B cell (primary cell): ENCODE results near the gene C1orf116. TPM values are rescaled to one million over a fixed set of nuclear protein-coding genes. Genes with fewer than 3 reads are reported as not detected.

Experiments
- ATAC-seq: fragments of 200-7000 bp; cut with Tn5 transposase; one replicate; pipeline ENCODE4 v1.10.0; 2021; ENCODE audit warnings: low read depth, mild to moderate bottlenecking, moderate number of reproducible peaks, moderate library complexity
- CTCF ChIA-PET: fragments of 350-600 bp; sonication (Branson Sonifier 250); formaldehyde crosslinking; loops from one replicate; lab custom pipeline; 2021; ENCODE audit warnings: antibody characterized with exemption, inconsistent platforms; lab: Charles Lee
- POLR2A ChIA-PET: fragments of 350-600 bp; sonication (Branson Sonifier 250); formaldehyde crosslinking; loops from one replicate; lab custom pipeline; 2021; ENCODE audit warnings: antibody characterized with exemption; lab: Charles Lee
- DNase-seq: peaks from one replicate; pipeline ENCODE4 v3.0.0; 2013
- H2AFZ ChIP-seq: 2 replicates; pipeline ENCODE4 v1.6.1; 2012; ENCODE audit warnings: mild to moderate bottlenecking, low read depth, low read length; ENCODE audit not compliant: insufficient read depth, poor library complexity, severe bottlenecking
- H3K27ac ChIP-seq, 2 donors: 1 replicate in 1 of 2; 2 replicates in 1 of 2; pipeline ENCODE4 v1.5.1; 2012 to 2013; ENCODE audit warnings: low read length in 2 of 2, mild to moderate bottlenecking in 2 of 2, moderate library complexity in 1 of 2
- H3K27me3 ChIP-seq, 4 experiments: fragments of 200-600 bp in 1 of 4; sonication (generic) in 1 of 4; replicated peaks in 1 of 4; 1 replicate in 2 of 4; 2 replicates in 2 of 4; pipeline versions ENCODE4 v1.6.1 to v1.7.0; 2013 to 2016; ENCODE audit warnings: low read length in 3 of 4, mild to moderate bottlenecking in 2 of 4, mixed read lengths in 1 of 4, moderate library complexity in 1 of 4; ENCODE audit not compliant: insufficient read depth in 4 of 4, control insufficient read depth in 3 of 4; ENCODE audit errors: control extremely low read depth in 1 of 4
- H3K36me3 ChIP-seq, 2 experiments: replicated peaks in 1 of 2; 1 replicate in 1 of 2; 2 replicates in 1 of 2; pipeline versions ENCODE4 v1.6.1 to v1.7.1; 2013; ENCODE audit warnings: low read length in 1 of 2; ENCODE audit not compliant: insufficient read depth in 2 of 2, control insufficient read depth in 1 of 2; ENCODE audit errors: control extremely low read depth in 1 of 2, extremely low read depth in 1 of 2
- H3K4me1 ChIP-seq, 2 donors: fragments of 200-600 bp in 1 of 2; sonication (generic) in 1 of 2; 1 replicate in 1 of 2; 2 replicates in 1 of 2; pipeline versions ENCODE4 v1.5.1 to v1.6.1; 2013 to 2017; ENCODE audit warnings: low read length in 2 of 2; ENCODE audit not compliant: control insufficient read depth in 2 of 2, insufficient read depth in 2 of 2
- H3K4me2 ChIP-seq: replicated peaks from 2 replicates; pipeline ENCODE3; 2012; ENCODE audit warnings: mild to moderate bottlenecking, low read depth, low read length; ENCODE audit not compliant: poor library complexity, severe bottlenecking
- H3K4me3 ChIP-seq, 5 experiments: fragments of 200-600 bp in 1 of 5; sonication (generic) in 1 of 5; 1 replicate in 3 of 5; 2 replicates in 2 of 5; pipeline versions ENCODE4 v1.5.1 to v1.7.0; 2011 to 2016; ENCODE audit warnings: low read length in 4 of 5, mild to moderate bottlenecking in 4 of 5, low read depth in 2 of 5, control low read depth in 1 of 5, moderate library complexity in 1 of 5; ENCODE audit not compliant: insufficient read depth in 1 of 5; ENCODE audit errors: control extremely low read depth in 1 of 5, extremely low read depth in 1 of 5
- H3K79me2 ChIP-seq: fragments of 200-600 bp; sonication (generic); one replicate; pipeline ENCODE4 v1.6.0; 2016; ENCODE audit warnings: low read length; ENCODE audit not compliant: control insufficient read depth, insufficient read depth
- H3K9ac ChIP-seq: fragments of 200-600 bp; sonication (generic); 2 replicates; pipeline ENCODE4 v1.6.1; 2017; ENCODE audit warnings: mild to moderate bottlenecking, low read length, moderate library complexity
- H3K9me3 ChIP-seq, 3 donors: one replicate each; pipeline versions ENCODE4 v1.6.1 to v1.7.1; 2013; ENCODE audit warnings: low read length in 2 of 3; ENCODE audit not compliant: control insufficient read depth in 2 of 3, insufficient read depth in 1 of 3; ENCODE audit errors: control extremely low read depth in 1 of 3
- H4K20me1 ChIP-seq: 2 replicates; pipeline ENCODE4 v1.6.0; 2012; ENCODE audit warnings: mild to moderate bottlenecking, low read length; ENCODE audit not compliant: insufficient read depth, control insufficient read depth, poor library complexity, severe bottlenecking
- H3K27ac Mint-ChIP-seq: one replicate; pipeline ENCODE4 v1.8.0; 2021; ENCODE audit warnings: mixed read lengths
- H3K27me3 Mint-ChIP-seq: one replicate; pipeline ENCODE4 v1.8.0; 2021; ENCODE audit warnings: mixed read lengths
- H3K4me1 Mint-ChIP-seq: one replicate; pipeline ENCODE4 v1.8.0; 2021; ENCODE audit warnings: mixed read lengths
- H3K4me3 Mint-ChIP-seq: one replicate; pipeline ENCODE4 v1.8.0; 2021; ENCODE audit warnings: mixed read lengths
- H3K9me3 Mint-ChIP-seq: one replicate; pipeline ENCODE4 v1.8.0; 2022; ENCODE audit warnings: mixed read lengths; ENCODE audit not compliant: insufficient read depth
- CTCF ChIP-seq: fragments of 200-600 bp; IDR thresholded peaks from one replicate; pipeline ENCODE4 v1.8.0; 2022; ENCODE audit warnings: antibody characterized with exemption, mild to moderate bottlenecking
- EZH2 ChIP-seq: IDR thresholded peaks from 2 replicates; pipeline ENCODE4 v1.6.1; 2012; ENCODE audit warnings: borderline replicate concordance, low read depth, mild to moderate bottlenecking, moderate library complexity, low read length; ENCODE audit not compliant: insufficient read depth, poor library complexity, severe bottlenecking
- WGBS: methylation state at CpG from one replicate; pipeline ENCODE4 v1.1.5; 2013; ENCODE audit warnings: missing lambda C conversion rate; ENCODE audit not compliant: insufficient coverage; 5-methylcytosine and 5-hydroxymethylcytosine counted together
- intact Hi-C: fragments of 100-400 bp; cut with micrococcal nuclease; formaldehyde crosslinking; loops from one replicate; pipeline ENCODE4 v1.10.0; 2022
- polyA plus RNA-seq: library from polyadenylated mRNA; depleted of rRNA; stranded (reverse); fragments of >200 nt; gene quantifications from 2 replicates; pipeline ENCODE4 v1.2.3, GENCODE V29; 2012
- total RNA-seq, 2 donors: library from RNA; stranded (reverse); fragments of 120-200 nt in 1 of 2; gene quantifications; 1 replicate in 1 of 2; 2 replicates in 1 of 2; pipeline versions ENCODE4 v1.2.3 to v1.2.4, GENCODE V29; 2013 to 2022

The C1orf116 gene
- total and polyA plus RNA-seq, 2 donors (not counting 1 experiment from before 2014, with no cell fraction given) = 0.09 TPM; not detected in 1

DNA sequence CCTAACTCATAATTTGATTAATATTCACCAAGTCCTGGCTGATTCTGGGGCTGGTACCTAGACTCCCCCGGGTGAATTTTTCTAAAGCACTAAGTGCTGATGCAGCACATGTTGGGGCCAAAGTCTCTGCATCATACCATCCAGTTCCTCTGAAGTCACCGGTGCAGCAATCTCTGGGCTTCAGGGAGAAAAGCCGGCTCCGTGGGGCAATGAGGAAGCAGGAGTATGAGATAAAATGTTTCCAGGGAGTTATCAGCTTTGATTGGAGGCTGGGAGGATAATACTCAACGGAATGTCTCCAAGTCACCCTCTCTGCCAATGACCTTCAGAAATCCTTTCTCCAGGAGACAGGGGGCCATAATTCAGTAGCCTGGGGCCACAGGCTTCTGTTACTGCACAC is 63.5 kb downstream of the C1orf116 start:
- Mint-ChIP-seq H3K27ac (no peak overlapping the region), H3K9me3 (no peaks in the 10 kb centered on the region), H3K4me3 (no peak overlapping the region), H3K27me3 (no peaks in the 10 kb centered on the region), H3K4me1 (peaks cover 14% of the 10 kb centered on the region)
- no peak overlapping the region for H2AFZ ChIP-seq
- no peak for ATAC-seq
- H3K4me3 ChIP-seq = no peak overlapping the region
- TF ChIP-seq EZH2 = no peak
- TF ChIP-seq CTCF = no peak
- H3K79me2 ChIP-seq = no peaks in the 10 kb centered on the region
- H3K4me1 ChIP-seq = peaks cover 8 to 11% of the 10 kb centered on the region in 2 donors
- no peak overlapping the region for H3K9ac ChIP-seq
- intact Hi-C loops = no loop called here
- H4K20me1 ChIP-seq = no peaks in the 10 kb centered on the region
- CTCF ChIA-PET = interaction anchor here (1.2 to 8.4 kb wide), 3 partner anchors 10 to 109 kb away, joined by 3 to 77 read pairs (median 4); no protein-coding TSS in a partner anchor
- H3K27ac ChIP-seq = no peak overlapping the region
- H3K36me3 ChIP-seq = no peaks in the 10 kb centered on the region
- POLR2A ChIA-PET = interaction anchor here (0.5 kb wide), 1 partner anchor 372 kb away, joined by 3 read pairs; no protein-coding TSS in a partner anchor
- H3K4me2 ChIP-seq = no peak overlapping the region
- H3K9me3 ChIP-seq = no peaks in the 10 kb centered on the region
- WGBS = 75% methylated on average over 2 of the region's 5 CpGs
- H3K27me3 ChIP-seq = peaks cover 0 to 7% (median 0%) of the 10 kb centered on the region in 4 experiments
- DNase-seq = no peak

Other genes starting within 250 kb of the C1orf116 start
- not detected in 2 replicates for gene IL20, start 167.1 kb downstream of the C1orf116 start, total RNA-seq
- gene IL20, start 167.1 kb downstream of the C1orf116 start, polyA plus RNA-seq = not detected in 2 replicates
- not detected in 2 replicates for gene IL24, start 135.3 kb downstream of the C1orf116 start, total RNA-seq
- not detected in 2 replicates for gene IL24, start 135.3 kb downstream of the C1orf116 start, polyA plus RNA-seq
- gene FCMR, start 110.8 kb downstream of the C1orf116 start, total RNA-seq = 711 and 753 TPM in 2 replicates
- 686 and 931 TPM in 2 replicates for gene FCMR, start 110.8 kb downstream of the C1orf116 start, polyA plus RNA-seq
- gene PIGR, start 86.3 kb downstream of the C1orf116 start, total RNA-seq = 0.44 and 1.1 TPM in 2 replicates
- gene PIGR, start 86.3 kb downstream of the C1orf116 start, polyA plus RNA-seq = 0.16 and 0.31 TPM in 2 replicates
- gene FCAMR, start 62.3 kb downstream of the C1orf116 start, total RNA-seq = not detected in 2 replicates
- not detected in 2 replicates for gene FCAMR, start 62.3 kb downstream of the C1orf116 start, polyA plus RNA-seq
- gene YOD1, start 18.5 kb upstream of the C1orf116 start, total RNA-seq = 9.4 and 9.5 TPM in 2 replicates
- gene YOD1, start 18.5 kb upstream of the C1orf116 start, polyA plus RNA-seq = 2.3 and 5.4 TPM in 2 replicates
- gene PFKFB2, start 20.5 kb upstream of the C1orf116 start, total RNA-seq = 15.6 and 18.2 TPM in 2 replicates
- 6.5 and 10.3 TPM in 2 replicates for gene PFKFB2, start 20.5 kb upstream of the C1orf116 start, polyA plus RNA-seq
- gene C4BPB, start 56.1 kb upstream of the C1orf116 start, total RNA-seq = not detected in 2 replicates
- gene C4BPB, start 56.1 kb upstream of the C1orf116 start, polyA plus RNA-seq = 0.34 and 0.85 TPM in 2 replicates
- gene C4BPA, start 71.5 kb upstream of the C1orf116 start, total RNA-seq = not detected in 2 replicates
- gene C4BPA, start 71.5 kb upstream of the C1orf116 start, polyA plus RNA-seq = not detected in 2 replicates